HepG2 (cell line): ENCODE results near the gene ATP1A1. TPM values are rescaled to one million over a fixed set of nuclear protein-coding genes. Genes with fewer than 3 reads are reported as not detected.
A peak's percentile ranks its signal among the peaks of the same experiment; 100 is the strongest.

Source experiments
- ARHGAP35 ChIP-seq: sonication (generic); formaldehyde crosslinking; IDR thresholded peaks from 2 replicates; pipeline ENCODE4 v1.9.0; 2022; ENCODE audit warnings: mild to moderate bottlenecking, inconsistent platforms, moderate library complexity, missing genetic modification reagents, borderline replicate concordance
- DNMT1 ChIP-seq: sonication (generic); formaldehyde crosslinking; IDR thresholded peaks from 2 replicates; pipeline ENCODE4 v1.5.1; 2020; ENCODE audit warnings: mild to moderate bottlenecking, missing genetic modification reagents
- DR1 ChIP-seq: sonication (generic); formaldehyde crosslinking; IDR thresholded peaks from 2 replicates; pipeline ENCODE4 v1.8.0; 2021; ENCODE audit warnings: mild to moderate bottlenecking, missing genetic modification reagents, inconsistent platforms
- HIVEP1 ChIP-seq: sonication (generic); formaldehyde crosslinking; IDR thresholded peaks from 2 replicates; pipeline ENCODE4 v1.4.0; 2020; ENCODE audit warnings: mild to moderate bottlenecking, missing genetic modification reagents
- HOXA3 ChIP-seq: sonication (generic); formaldehyde crosslinking; IDR thresholded peaks from 2 replicates; pipeline ENCODE4 v1.5.0; 2020; ENCODE audit warnings: missing genetic modification reagents
- IKZF4 ChIP-seq: sonication (generic); formaldehyde crosslinking; IDR thresholded peaks from 2 replicates; pipeline ENCODE4 v1.5.1; 2020; ENCODE audit warnings: borderline replicate concordance, mild to moderate bottlenecking, low read depth, missing genetic modification reagents; ENCODE audit errors: not compliant biosample characterization
- KLF12 ChIP-seq: sonication (generic); formaldehyde crosslinking; IDR thresholded peaks from 2 replicates; pipeline ENCODE4 v1.4.0; 2020; ENCODE audit warnings: missing genetic modification reagents, borderline replicate concordance
- KLF13 ChIP-seq: sonication (generic); formaldehyde crosslinking; IDR thresholded peaks from 2 replicates; pipeline ENCODE4 v1.4.0; 2020; ENCODE audit warnings: mild to moderate bottlenecking, missing genetic modification reagents
- RAD21 ChIP-seq: fragments of 450-650 bp; formaldehyde crosslinking; IDR thresholded peaks from 2 replicates; pipeline ENCODE4 v1.5.0; 2020; ENCODE audit warnings: mild to moderate bottlenecking
- SRY ChIP-seq: sonication (generic); formaldehyde crosslinking; IDR thresholded peaks from 2 replicates; pipeline ENCODE4 v1.8.0; 2022; ENCODE audit warnings: mild to moderate bottlenecking, missing genetic modification reagents
- ZNF10 ChIP-seq: sonication (generic); formaldehyde crosslinking; IDR thresholded peaks from 2 replicates; pipeline ENCODE4 v1.4.0; 2020; ENCODE audit warnings: mild to moderate bottlenecking, low read depth, missing genetic modification reagents, borderline replicate concordance
- ZNF124 ChIP-seq: sonication (generic); formaldehyde crosslinking; IDR thresholded peaks from 2 replicates; pipeline ENCODE4 v1.4.0; 2020; ENCODE audit warnings: missing genetic modification reagents
- ZNF136 ChIP-seq: sonication (generic); formaldehyde crosslinking; IDR thresholded peaks from 2 replicates; pipeline ENCODE4 v1.8.1; 2022; ENCODE audit warnings: low read depth, mild to moderate bottlenecking, moderate library complexity, missing genetic modification reagents
- ZNF235 ChIP-seq: sonication (generic); formaldehyde crosslinking; IDR thresholded peaks from 2 replicates; pipeline ENCODE4 v1.8.1; 2023; ENCODE audit warnings: mild to moderate bottlenecking, missing genetic modification reagents, borderline replicate concordance
- ZNF558 ChIP-seq: sonication (generic); formaldehyde crosslinking; IDR thresholded peaks from 2 replicates; pipeline ENCODE4 v1.9.0; 2022; ENCODE audit warnings: mild to moderate bottlenecking, missing genetic modification reagents, borderline replicate concordance
- ZNF563 ChIP-seq: sonication (generic); formaldehyde crosslinking; IDR thresholded peaks from 2 replicates; pipeline ENCODE4 v1.8.0; 2022; ENCODE audit warnings: mild to moderate bottlenecking, moderate library complexity, missing genetic modification reagents
- ZNF607 ChIP-seq: sonication (generic); formaldehyde crosslinking; IDR thresholded peaks from 2 replicates; pipeline ENCODE4 v1.5.1; 2020; ENCODE audit warnings: missing genetic modification reagents, mild to moderate bottlenecking, borderline replicate concordance
- ZNF737 ChIP-seq: sonication (generic); formaldehyde crosslinking; IDR thresholded peaks from 2 replicates; pipeline ENCODE4 v1.5.0; 2020; ENCODE audit warnings: missing genetic modification reagents, mild to moderate bottlenecking, borderline replicate concordance
- polyA plus RNA-seq, 8 experiments: library from polyadenylated mRNA; depleted of rRNA in 3 of 8; stranded (reverse) in 7 of 8; unstranded in 1 of 8; fragments of >200 nt; fragmentation: Illumina TruSeq in 4 of 8; extraction: Trizol in 4 of 8; gene quantifications; 2 replicates each; pipeline versions ENCODE4 v1.2.1 to v1.2.3, GENCODE V29; 2011 to 2016; ENCODE audit warnings: low read depth in 4 of 8, missing spikeins in 1 of 8, mixed read lengths in 1 of 8; ENCODE audit not compliant: insufficient read depth in 1 of 8
- total RNA-seq, 5 experiments: library from RNA; depleted of rRNA; stranded (reverse); fragments of >200 nt; fragmentation: Illumina TruSeq; extraction: Trizol; gene quantifications; 2 replicates each; pipeline ENCODE4 v1.2.3, GENCODE V29; 2016; ENCODE audit warnings: low read depth in 1 of 5
- TF ChIP-seq, protein P1 (sequence below): IDR thresholded peaks from 2 replicates; pipeline ENCODE4 v1.6.1; 2016; ENCODE audit warnings: missing genetic modification reagents, missing compliant biosample characterization
- TF ChIP-seq, protein P2 (sequence below): sonication (generic); formaldehyde crosslinking; IDR thresholded peaks from 2 replicates; pipeline ENCODE4 v1.9.0; 2021; ENCODE audit warnings: missing genetic modification reagents, borderline replicate concordance
- TF ChIP-seq, protein P3 (sequence below): IDR thresholded peaks from 2 replicates; pipeline ENCODE4 v1.4.0; 2020; ENCODE audit warnings: mild to moderate bottlenecking, missing genetic modification reagents
- TF ChIP-seq, protein P4 (sequence below): sonication (generic); formaldehyde crosslinking; IDR thresholded peaks from 2 replicates; pipeline ENCODE4 v1.5.1; 2020; ENCODE audit warnings: missing genetic modification reagents, mild to moderate bottlenecking, borderline replicate concordance

The ATP1A1 gene
- total and polyA plus RNA-seq, 2 of the 13 experiments (the other 11 are each of a cell fraction or from before 2014, with no cell fraction given) = 280 to 705 TPM

DNA sequence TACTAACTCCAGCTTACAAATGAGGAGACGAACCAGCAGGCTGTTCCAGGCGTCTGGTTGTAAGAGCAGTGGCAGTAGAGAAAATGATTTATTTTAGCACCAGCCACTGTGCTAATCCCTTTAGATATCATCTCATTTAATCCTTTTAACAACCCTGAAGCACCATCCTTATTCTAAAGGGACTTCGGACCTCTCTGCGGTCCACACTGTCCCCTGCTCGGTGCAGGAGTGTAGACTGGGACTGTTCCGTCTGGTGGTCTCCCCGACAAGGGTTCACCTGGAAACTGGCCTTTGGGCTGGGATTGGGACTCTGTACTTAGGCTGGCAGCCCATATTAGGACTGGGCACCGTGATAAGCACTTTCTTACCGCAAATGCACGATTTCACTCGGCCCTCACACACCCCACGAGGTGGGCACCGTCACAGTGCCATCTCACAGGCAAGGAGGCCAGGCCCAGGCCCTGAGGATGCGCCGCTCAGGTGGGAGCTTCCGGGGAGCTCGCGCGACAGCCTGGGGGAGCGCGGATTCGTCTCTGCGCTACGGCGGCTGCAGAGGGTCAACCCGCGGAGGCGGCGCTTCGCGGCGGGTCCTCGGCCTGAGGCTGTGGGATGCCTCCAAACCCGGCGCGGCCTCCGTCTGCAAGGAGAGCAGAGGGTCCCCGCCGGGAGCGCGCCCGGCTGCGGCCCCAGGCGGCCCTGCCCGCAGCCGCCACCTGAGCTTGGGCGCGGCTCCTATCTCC is 45.2 kb downstream of the ATP1A1 start (continued):
- TF ChIP-seq RAD21 (CRISPR knock-in tag) = peak; percentile 64
- TF ChIP-seq ZNF136 (CRISPR knock-in tag) = no peak; the same call in 1 of the 2 replicates
- TF ChIP-seq ZNF563 (CRISPR knock-in tag) = peak; percentile 83
- TF ChIP-seq HOXA3 (CRISPR knock-in tag) = peak; percentile 92
- peak; percentile 86; the same call in 1 of the 2 replicates for TF ChIP-seq SRY (CRISPR knock-in tag)
- TF ChIP-seq, protein P1, sequence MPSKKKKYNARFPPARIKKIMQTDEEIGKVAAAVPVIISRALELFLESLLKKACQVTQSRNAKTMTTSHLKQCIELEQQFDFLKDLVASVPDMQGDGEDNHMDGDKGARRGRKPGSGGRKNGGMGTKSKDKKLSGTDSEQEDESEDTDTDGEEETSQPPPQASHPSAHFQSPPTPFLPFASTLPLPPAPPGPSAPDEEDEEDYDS (CRISPR knock-in tag) = peak; percentile 62
- peak; percentile 74 for TF ChIP-seq ZNF607 (CRISPR knock-in tag)
- TF ChIP-seq, protein P2, sequence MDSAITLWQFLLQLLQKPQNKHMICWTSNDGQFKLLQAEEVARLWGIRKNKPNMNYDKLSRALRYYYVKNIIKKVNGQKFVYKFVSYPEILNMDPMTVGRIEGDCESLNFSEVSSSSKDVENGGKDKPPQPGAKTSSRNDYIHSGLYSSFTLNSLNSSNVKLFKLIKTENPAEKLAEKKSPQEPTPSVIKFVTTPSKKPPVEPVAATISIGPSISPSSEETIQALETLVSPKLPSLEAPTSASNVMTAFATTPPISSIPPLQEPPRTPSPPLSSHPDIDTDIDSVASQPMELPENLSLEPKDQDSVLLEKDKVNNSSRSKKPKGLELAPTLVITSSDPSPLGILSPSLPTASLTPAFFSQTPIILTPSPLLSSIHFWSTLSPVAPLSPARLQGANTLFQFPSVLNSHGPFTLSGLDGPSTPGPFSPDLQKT = no peak
- TF ChIP-seq KLF13 (CRISPR knock-in tag) = 0 out of 2 replicates have a peak, but pooled peaks have one; percentile 46
- TF ChIP-seq KLF12 (CRISPR knock-in tag) = 0 out of 2 replicates have a peak, but pooled peaks have one; percentile 43
- peak; percentile 75; the same call in 1 of the 2 replicates for TF ChIP-seq ZNF737 (CRISPR knock-in tag)
- TF ChIP-seq ARHGAP35 (CRISPR knock-in tag) = 0 out of 2 replicates have a peak, but pooled peaks have one; percentile 80
- TF ChIP-seq HIVEP1 (CRISPR knock-in tag) = peak; percentile 64
- peak; percentile 63; the same call in 1 of the 2 replicates for TF ChIP-seq ZNF124 (CRISPR knock-in tag)
- peak; percentile 90 for TF ChIP-seq DNMT1 (CRISPR knock-in tag)
- TF ChIP-seq IKZF4 (CRISPR knock-in tag) = peak; percentile 39
- TF ChIP-seq ZNF558 (CRISPR knock-in tag) = no peak
- TF ChIP-seq, protein P3, sequence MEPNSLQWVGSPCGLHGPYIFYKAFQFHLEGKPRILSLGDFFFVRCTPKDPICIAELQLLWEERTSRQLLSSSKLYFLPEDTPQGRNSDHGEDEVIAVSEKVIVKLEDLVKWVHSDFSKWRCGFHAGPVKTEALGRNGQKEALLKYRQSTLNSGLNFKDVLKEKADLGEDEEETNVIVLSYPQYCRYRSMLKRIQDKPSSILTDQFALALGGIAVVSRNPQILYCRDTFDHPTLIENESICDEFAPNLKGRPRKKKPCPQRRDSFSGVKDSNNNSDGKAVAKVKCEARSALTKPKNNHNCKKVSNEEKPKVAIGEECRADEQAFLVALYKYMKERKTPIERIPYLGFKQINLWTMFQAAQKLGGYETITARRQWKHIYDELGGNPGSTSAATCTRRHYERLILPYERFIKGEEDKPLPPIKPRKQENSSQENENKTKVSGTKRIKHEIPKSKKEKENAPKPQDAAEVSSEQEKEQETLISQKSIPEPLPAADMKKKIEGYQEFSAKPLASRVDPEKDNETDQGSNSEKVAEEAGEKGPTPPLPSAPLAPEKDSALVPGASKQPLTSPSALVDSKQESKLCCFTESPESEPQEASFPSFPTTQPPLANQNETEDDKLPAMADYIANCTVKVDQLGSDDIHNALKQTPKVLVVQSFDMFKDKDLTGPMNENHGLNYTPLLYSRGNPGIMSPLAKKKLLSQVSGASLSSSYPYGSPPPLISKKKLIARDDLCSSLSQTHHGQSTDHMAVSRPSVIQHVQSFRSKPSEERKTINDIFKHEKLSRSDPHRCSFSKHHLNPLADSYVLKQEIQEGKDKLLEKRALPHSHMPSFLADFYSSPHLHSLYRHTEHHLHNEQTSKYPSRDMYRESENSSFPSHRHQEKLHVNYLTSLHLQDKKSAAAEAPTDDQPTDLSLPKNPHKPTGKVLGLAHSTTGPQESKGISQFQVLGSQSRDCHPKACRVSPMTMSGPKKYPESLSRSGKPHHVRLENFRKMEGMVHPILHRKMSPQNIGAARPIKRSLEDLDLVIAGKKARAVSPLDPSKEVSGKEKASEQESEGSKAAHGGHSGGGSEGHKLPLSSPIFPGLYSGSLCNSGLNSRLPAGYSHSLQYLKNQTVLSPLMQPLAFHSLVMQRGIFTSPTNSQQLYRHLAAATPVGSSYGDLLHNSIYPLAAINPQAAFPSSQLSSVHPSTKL (CRISPR knock-in tag) = peak; percentile 71
- no peak for TF ChIP-seq ZNF235 (CRISPR knock-in tag)
- no peak for TF ChIP-seq ZNF10 (CRISPR knock-in tag)
- TF ChIP-seq, protein P4, sequence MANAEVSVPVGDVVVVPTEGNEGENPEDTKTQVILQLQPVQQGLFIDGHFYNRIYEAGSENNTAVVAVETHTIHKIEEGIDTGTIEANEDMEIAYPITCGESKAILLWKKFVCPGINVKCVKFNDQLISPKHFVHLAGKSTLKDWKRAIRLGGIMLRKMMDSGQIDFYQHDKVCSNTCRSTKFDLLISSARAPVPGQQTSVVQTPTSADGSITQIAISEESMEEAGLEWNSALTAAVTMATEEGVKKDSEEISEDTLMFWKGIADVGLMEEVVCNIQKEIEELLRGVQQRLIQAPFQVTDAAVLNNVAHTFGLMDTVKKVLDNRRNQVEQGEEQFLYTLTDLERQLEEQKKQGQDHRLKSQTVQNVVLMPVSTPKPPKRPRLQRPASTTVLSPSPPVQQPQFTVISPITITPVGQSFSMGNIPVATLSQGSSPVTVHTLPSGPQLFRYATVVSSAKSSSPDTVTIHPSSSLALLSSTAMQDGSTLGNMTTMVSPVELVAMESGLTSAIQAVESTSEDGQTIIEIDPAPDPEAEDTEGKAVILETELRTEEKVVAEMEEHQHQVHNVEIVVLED (CRISPR knock-in tag) = peak; percentile 79; the same call in 1 of the 2 replicates
- TF ChIP-seq DR1 (CRISPR knock-in tag) = peak; percentile 86; the same call in 1 of the 2 replicates
